Loucy (cell line): Measurements from ENCODE around the gene APRT.

Experiments used
- EZH2phosphoT487 ChIP-seq: fragments of 200-600 bp; IDR thresholded peaks from 2 replicates; pipeline ENCODE4 v1.6.1; 2018; ENCODE audit warnings: antibody characterized with exemption, mild to moderate bottlenecking, moderate library complexity, borderline replicate concordance
- TF ChIP-seq, protein P1 (sequence below): fragments of 200-600 bp; sonication (generic); conservative IDR thresholded peaks from 2 replicates; pipeline ENCODE4 v1.5.1; 2014; ENCODE audit warnings: mild to moderate bottlenecking, antibody characterized with exemption, low read length

DNA sequence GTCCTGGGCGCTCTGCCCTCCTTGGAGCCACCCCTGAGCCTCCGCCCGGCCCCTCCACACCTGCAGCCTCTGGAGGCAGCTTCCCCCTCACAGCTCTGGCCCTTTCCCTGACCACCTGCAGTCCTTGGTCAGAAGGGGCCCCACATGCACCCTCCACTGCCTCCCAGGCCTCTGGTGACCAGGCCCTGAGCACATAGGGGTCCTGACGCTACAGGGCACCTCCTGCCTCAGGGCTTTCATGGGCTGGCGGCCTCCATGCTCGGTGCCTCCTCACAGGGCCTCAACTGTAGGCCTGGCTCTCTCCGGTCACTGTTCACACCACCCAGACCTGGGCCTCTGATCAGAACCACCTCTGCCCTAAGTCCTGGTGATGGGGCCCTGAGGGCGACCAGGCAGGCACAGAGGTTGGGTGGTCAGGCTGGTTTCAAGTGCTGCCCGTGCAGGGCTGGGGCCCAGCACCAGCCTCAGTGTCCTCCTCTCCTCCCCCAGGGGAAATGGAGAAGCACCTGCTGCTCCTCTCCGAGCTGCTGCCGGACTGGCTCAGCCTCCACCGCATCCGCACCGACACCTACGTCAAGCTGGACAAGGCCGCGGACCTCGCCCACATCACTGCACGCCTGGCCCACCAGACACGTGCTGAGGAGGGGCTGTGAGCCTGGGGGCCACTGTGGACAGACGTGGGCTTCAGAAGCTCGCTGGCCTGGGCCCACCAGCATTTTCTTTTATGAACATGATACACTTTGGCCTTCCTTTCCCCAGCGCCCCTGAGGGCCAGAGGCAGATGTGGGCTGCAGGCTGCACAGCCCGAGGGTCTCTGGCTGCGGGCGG is 3.9 kb downstream of the APRT start:
- TF ChIP-seq, protein P1, sequence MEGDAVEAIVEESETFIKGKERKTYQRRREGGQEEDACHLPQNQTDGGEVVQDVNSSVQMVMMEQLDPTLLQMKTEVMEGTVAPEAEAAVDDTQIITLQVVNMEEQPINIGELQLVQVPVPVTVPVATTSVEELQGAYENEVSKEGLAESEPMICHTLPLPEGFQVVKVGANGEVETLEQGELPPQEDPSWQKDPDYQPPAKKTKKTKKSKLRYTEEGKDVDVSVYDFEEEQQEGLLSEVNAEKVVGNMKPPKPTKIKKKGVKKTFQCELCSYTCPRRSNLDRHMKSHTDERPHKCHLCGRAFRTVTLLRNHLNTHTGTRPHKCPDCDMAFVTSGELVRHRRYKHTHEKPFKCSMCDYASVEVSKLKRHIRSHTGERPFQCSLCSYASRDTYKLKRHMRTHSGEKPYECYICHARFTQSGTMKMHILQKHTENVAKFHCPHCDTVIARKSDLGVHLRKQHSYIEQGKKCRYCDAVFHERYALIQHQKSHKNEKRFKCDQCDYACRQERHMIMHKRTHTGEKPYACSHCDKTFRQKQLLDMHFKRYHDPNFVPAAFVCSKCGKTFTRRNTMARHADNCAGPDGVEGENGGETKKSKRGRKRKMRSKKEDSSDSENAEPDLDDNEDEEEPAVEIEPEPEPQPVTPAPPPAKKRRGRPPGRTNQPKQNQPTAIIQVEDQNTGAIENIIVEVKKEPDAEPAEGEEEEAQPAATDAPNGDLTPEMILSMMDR = no peak
- no peak for TF ChIP-seq EZH2phosphoT487
